Astrocyte of the cerebellum (primary cell): ENCODE data around the gene MTCL1.

Source experiments
- DNase-seq: peaks from one replicate; pipeline ENCODE4 v3.0.0-alpha.2; 2011; ENCODE audit warnings: low read depth
- H3K4me3 ChIP-seq: 2 replicates; pipeline ENCODE4 v1.5.1; 2011; ENCODE audit warnings: mild to moderate bottlenecking, low read depth, low read length, moderate library complexity
- CTCF ChIP-seq: IDR thresholded peaks from 2 replicates; pipeline ENCODE4 v1.5.1; 2012; ENCODE audit warnings: low read length, low read depth, moderate library complexity, mild to moderate bottlenecking; ENCODE audit errors: missing control alignments
- in situ Hi-C: cut with HindIII; loops from 2 replicates; pipeline ENCODE4 v1.10.0; 2017; ENCODE audit warnings: low sequenced_read_pairs

MTCL1 gene

GRCh38 chr18:8724452-8724851 is 19.1 kb downstream of the MTCL1 start:
- TF ChIP-seq CTCF, result no peak
- in situ Hi-C loops, result no loop called here
- no peak overlapping the region for H3K4me3 ChIP-seq
- no peak for DNase-seq

GRCh38 chr18:8726281-8726680 is 20.9 kb downstream of the MTCL1 start:
- H3K4me3 ChIP-seq, result no peak overlapping the region
- in situ Hi-C loops, result no loop called here
- TF ChIP-seq CTCF, result no peak

GRCh38 chr18:8726963-8727705 is 21.8 kb downstream of the MTCL1 start:
- H3K4me3 ChIP-seq, result no peak overlapping the region
- in situ Hi-C loops, result no loop called here
- no peak for DNase-seq
- TF ChIP-seq CTCF, result no peak

More at GRCh38 chr18:8726281-8726680, 20.9 kb downstream of the MTCL1 start:
- DNase-seq, result no peak

- in situ Hi-C loops, result no loop called here
- TF ChIP-seq CTCF, result no peak
- peak; percentile 76 for DNase-seq
- no peak overlapping the region for H3K4me3 ChIP-seq
Measured at GRCh38 chr18:8730080-8730827, 24.9 kb downstream of the MTCL1 start.

- no peak for TF ChIP-seq CTCF
- no peak for DNase-seq
- in situ Hi-C loops, result no loop called here
- H3K4me3 ChIP-seq, result no peak overlapping the region
Measured at GRCh38 chr18:8732442-8733360, 27.3 kb downstream of the MTCL1 start.

GRCh38 chr18:8734496-8734895 is 29.1 kb downstream of the MTCL1 start:
- H3K4me3 ChIP-seq, result no peak overlapping the region
- TF ChIP-seq CTCF, result no peak
- no peak for DNase-seq
- in situ Hi-C loops, result no loop called here
